HG03378 (cell line): ENCODE results near the gene WDFY2.
"Not testable (repeated sequence)": the region's sequence is repeated elsewhere in the genome, so short reads cannot be mapped to it uniquely, and the experiment has no call there.

Experiments
- ATAC-seq: cut with Tn5 transposase; IDR thresholded peaks from one replicate; pipeline ENCODE4 v1.9.1; 2021; ENCODE audit warnings: mild to moderate bottlenecking, moderate library complexity; ENCODE audit not compliant: unreplicated experiment

WDFY2 gene

DNA sequence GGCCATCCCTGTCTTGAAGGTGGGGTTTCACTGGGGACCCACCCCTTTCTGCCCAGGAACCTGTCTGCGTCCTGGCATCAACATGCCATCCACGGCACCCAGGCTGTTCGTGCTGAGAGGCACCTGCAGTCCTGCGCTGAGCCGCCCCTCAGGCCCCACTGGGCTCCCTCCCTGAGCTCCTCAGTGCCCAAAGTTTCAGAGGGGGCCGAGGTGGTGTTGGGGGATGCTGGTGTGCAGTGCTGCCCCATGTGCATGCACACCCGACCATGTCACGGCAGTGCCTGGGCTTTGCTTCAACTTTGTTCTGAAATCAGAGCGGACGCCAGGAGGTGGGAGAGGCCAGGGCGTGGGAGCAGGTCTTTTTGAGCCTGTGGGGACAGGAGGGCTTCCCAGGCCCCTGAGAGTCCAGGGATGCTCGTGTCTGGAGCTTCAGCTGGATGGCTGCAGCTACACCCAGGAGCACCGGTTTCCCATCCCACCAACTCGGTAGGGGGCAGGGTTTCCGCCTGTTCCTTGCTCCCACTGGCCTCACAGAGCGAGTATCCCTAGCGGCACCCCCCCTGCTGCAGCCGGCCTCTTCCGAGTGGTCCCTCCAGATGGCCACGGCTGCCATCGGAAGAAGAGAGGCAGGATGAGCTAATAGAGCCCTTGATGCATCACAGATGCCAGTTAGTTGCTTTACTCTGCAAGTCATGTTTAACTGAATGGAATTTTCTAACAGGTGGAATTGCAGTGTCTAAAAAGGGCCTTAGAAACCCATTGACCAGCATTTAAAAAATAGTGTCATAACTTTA lies 44.0 kb downstream of the WDFY2 start:
- no peak for ATAC-seq

- no peak for ATAC-seq
These were observed 45.4 kb downstream of the WDFY2 start for GRCh38 chr13:51629491-51630287.

DNA sequence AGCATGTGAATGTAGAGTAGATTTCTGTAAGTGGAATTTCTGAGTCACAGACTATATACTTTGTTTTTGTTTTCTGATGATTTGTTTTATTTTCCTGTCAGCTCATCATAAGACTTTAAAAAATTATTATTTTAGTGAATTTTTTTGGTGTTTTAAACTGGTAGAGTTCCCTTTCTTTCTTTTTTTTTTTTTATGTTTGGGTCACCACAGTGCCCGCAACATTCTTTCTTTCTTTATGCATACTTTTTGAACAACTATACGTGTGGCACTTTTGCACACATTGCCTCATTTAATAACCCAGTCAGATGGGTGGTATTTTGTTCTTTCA lies 46.0 kb downstream of the WDFY2 start:
- no peak for ATAC-seq

DNA sequence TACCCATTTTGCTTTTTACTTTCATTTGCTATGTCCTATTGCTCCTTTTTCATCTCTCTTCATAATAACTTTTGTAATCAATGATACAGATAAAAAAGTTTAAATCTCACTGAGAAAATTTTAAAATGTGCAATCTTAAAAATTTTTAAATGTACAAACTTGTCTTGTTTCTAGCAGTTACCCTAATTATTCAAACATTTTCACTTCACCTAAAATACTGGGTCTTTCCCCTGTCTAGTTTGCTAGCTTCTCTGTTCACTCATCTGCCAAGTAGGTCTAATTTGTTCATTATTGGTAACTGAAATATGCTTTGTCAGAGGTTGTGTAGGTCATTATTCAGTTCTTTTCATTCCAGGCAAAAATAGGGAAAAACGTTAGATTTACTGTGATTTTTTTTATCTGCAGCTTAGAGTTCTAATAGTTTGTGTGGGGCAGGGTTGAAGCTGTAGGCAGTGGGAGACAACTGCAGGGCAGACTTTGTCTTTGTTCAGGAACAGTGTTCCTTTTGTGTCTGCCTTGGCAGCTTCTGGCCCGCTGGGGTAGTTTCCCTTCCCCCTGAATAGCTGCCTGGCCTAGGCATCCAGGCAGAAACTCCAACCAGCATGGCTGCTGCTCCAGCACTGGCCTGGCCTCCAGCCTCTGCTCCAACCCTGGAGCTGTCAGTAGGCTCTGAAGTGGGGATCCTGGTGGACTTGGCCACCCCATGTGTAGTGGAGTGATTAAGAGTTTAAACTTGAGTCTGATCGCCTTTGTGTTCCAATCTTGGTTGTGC lies 48.5 kb downstream of the WDFY2 start:
- no peak for ATAC-seq

DNA sequence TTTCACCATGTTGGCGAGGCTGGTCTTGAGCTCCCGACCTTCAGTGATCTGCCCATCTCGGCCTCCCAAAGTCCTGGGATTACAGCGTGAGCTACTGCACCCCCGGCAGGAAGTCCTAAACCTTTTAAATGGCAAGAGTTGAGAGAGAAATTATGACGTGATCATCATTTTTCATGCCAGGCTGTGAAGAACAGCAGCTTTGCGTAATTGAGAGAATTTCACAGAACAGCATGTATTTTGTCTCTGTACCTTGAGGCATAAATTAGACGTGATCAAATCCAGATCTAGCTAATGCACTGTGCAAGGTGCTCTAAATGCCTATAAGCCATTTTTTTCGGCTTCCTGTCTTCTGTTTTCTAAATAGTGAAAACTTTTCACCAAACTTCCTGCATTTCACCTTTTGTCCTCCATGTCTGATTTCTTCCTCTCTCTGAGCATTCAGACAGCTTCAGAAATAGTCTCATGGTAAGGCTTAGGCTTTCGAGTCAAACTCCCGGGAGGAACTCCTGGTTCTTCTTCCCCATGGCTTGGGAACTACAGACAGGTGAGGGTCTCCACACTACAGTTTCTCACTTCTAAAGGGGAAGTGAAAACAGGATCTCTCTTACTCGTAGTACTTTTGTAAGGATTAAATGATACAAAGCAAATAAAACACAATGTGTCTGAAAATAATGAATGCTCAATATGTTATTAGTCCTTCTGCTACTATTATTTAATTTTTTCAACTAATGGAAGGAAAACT lies 51.0 kb downstream of the WDFY2 start:
- no peak for ATAC-seq

DNA sequence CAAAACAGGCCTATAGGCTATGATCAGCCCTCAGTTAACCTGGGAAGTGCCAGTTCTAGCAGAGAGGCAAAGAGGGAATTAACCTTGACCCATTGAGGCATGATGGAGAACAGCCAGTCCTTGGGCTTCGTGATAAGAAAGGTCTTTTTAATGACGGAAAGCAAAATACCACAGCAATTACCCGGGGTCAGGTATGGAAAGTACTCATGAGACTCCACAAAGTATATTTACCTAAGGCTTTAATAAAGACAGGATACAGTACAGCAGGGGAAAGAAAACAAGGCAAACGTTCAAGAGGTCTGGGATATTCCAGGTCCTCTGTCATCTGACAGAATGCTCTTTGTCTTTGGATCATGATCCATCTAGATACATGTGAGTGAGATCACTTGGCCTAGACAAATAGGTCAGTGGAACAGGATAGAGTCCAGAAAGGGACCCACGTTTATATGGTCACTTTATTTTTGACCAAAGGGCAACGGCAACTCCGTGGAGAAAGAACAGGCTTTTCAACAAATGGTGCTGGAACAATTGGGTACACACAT lies 52.2 kb downstream of the WDFY2 start:
- no peak for ATAC-seq

- ATAC-seq, result no peak
These were observed 53.6 kb downstream of the WDFY2 start for GRCh38 chr13:51637852-51638215.

DNA sequence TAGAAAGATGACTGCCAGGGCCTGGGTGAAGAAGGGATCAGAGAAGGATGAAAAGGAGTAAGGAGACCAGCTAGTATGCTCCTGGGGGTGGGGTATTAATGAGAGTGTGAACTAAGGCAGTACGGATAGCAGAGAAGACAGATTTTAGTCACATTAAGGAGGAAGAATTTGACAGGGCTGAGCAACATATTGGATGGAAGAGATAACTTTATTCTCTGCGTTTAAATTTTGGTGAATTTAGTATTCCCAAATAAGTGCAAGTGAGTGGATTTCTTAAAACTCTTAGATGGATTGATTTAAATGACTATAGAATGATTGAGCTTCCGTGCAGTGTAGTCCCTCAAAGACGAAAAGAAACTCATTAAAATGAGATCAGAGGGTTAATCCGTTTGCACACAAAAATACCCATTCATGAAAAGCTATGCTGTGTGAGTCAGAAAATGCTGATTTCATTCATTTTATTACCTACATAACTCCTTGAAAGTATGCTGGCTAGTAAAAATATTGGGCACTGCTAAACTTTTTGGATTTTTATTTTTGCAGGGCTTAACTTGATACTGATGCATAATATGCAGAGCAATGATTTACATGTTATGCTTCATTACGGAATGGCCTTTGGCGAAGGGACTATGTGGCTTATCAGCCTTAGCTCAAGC lies 54.1 kb downstream of the WDFY2 start:
- no peak for ATAC-seq

DNA sequence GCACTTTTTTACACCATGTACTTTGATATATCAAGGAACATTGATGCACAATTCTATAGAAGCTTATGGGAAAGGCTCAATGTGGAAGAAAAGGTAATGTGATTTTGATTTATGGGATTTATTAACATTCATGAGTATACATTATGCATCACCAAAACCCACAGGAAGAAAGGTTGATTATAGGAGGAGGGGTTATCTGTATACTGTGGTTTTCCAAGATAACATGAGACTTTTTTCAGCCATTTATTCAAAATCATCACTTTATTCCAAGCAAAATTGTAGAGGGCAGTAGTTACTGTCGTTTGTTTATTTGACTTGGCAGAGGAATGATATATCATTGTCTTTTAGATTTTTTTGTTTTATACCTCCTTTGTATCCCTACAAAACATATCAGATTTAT lies 54.9 kb downstream of the WDFY2 start:
- no peak for ATAC-seq

GRCh38 chr13:51640696-51641095 lies 56.4 kb downstream of the WDFY2 start:
- ATAC-seq, result not testable (repeated sequence)

DNA sequence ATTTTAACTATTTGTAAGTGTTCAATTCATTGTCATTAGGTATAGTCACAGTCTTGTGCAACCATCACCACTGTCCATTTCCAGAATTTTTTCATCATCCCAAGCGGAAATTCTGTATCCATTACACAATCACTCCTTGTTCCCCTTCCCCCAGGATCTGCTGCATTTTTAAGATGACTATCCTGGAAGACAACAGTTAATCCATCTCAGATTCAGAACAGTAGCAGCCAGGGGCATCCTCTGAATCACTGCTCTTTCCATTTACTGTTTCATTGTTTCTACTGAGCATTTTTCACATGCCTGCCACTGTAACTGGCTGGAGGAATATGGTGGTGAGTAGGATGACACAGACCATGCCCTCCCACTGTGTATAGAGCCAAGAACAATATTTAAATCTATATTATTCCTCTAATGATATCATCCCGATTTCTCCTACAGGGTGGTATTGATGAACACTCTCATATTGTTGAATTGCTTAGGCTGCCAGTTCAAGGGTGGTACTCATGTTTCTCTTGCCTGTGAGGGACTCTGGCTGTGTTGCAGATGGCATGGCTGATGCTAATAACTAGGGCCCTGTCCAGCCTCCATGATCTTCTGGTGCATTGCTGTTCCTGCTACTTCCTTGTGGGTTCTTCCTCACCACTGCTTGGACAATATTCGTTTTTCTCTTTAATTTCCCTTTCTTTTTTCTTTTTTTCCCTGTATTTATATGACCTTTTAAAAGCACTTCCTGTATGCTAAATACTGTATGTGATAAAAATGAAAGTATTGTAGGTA lies 59.0 kb downstream of the WDFY2 start:
- ATAC-seq, result no peak

- ATAC-seq, result no peak
These were observed 59.6 kb downstream of the WDFY2 start for GRCh38 chr13:51643882-51644281.

- ATAC-seq, result no peak
These were observed 60.4 kb downstream of the WDFY2 start for GRCh38 chr13:51644654-51645053.

GRCh38 chr13:51645154-51645650 lies 60.9 kb downstream of the WDFY2 start:
- no peak for ATAC-seq

GRCh38 chr13:51645761-51646670 lies 61.8 kb downstream of the WDFY2 start:
- ATAC-seq, result no peak

DNA sequence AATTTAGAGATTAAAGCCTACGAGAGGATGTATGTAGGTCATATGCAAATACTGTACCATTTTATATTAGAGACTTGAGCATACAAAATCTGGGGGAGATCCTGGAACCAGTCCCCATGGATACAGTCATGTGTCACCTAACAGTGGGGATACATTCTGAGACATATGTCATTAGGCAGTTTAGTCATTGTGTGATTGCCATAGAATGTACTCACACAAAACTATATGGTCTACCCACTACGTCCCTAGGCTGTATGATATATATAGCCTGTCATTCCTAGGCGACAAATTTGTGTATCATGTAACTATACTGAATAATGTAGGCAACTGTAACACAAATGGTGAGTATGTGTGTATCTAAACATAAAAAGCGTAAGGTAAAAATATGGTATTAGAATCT lies 62.8 kb downstream of the WDFY2 start:
- no peak for ATAC-seq

DNA sequence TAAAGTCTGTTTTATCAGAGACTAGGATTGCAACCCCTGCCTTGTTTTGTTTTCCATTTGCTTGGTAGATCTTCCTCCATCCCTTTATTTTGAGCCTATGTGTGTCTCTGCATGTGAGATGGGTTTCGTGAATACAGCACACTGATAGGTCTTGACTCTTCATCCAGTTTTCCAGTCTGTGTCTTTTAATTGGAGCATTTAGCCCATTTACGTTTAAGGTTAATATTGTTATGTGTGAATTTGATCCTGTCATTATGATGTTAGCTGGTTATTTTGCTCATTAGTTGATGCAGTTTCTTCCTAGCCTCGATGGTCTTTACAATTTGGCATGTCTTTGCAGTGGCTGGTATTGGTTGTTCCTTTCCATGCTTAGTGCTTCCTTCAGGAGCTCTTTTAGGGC lies 67.9 kb downstream of the WDFY2 start:
- ATAC-seq, result not testable (repeated sequence)
